ENCODE data around the gene SNX9. TPM values are rescaled to one million over a fixed set of nuclear protein-coding genes. Genes with fewer than 3 reads are reported as not detected.

Gene SNX9
- total RNA-seq, 4 donors from 2014 or later: 29.4 to 44.9 (median 33.3) TPM

DNA sequence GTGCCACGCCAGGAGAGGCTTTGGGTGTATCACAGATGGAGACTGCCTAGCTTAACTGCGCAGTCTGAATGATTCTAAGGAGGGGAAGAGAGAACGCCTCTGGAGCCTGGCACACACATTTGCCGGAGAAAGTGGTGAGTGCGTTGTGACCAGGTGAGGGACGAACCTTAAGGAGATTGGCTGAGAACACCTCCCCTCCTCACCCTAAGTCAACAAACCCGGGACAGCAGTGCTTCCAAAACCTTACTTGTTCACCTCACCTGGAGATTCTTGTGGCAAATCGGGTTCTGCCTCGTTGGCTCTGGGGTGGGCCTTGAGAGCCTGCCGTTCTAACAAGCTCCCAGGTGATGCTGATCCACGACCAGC, 168.0 kb downstream of the SNX9 start:
- Histone ChIP-seq H3K36me3 (no peaks in the 10 kb centered on the region), H3K27ac (no peak overlapping the region), H3K4me1 (peaks cover 28 to 29% of the 10 kb centered on the region in 2 donors), H3K9me3 (no peaks in the 10 kb centered on the region), H3K4me3 (no peak overlapping the region), H3K27me3 (no peaks in the 10 kb centered on the region)
- ATAC-seq (no peak), DNase-seq (no peak)
- intact Hi-C loops (cut with DNase I; ENCODE audit: low total_unique reads) (no loop called here), in situ Hi-C loops (cut with MboI; ENCODE audit: low sequenced_read_pairs in 4 of 4) (no loop called here)
- TF ChIP-seq, protein P1, sequence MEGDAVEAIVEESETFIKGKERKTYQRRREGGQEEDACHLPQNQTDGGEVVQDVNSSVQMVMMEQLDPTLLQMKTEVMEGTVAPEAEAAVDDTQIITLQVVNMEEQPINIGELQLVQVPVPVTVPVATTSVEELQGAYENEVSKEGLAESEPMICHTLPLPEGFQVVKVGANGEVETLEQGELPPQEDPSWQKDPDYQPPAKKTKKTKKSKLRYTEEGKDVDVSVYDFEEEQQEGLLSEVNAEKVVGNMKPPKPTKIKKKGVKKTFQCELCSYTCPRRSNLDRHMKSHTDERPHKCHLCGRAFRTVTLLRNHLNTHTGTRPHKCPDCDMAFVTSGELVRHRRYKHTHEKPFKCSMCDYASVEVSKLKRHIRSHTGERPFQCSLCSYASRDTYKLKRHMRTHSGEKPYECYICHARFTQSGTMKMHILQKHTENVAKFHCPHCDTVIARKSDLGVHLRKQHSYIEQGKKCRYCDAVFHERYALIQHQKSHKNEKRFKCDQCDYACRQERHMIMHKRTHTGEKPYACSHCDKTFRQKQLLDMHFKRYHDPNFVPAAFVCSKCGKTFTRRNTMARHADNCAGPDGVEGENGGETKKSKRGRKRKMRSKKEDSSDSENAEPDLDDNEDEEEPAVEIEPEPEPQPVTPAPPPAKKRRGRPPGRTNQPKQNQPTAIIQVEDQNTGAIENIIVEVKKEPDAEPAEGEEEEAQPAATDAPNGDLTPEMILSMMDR (IDR thresholded peaks at IDR 0.05 in 4 of 5, conservative IDR thresholded peaks at IDR 0.05 in 1 of 5): no peak
- no peak for TF ChIP-seq POLR2A (IDR thresholded peaks at IDR 0.05)

- Histone ChIP-seq H3K4me1 (peaks cover 24 to 26% of the 10 kb centered on the region in 2 donors), H3K36me3 (no peaks in the 10 kb centered on the region), H3K9me3 (no peaks in the 10 kb centered on the region), H3K27me3 (no peaks in the 10 kb centered on the region), H3K27ac (no peak overlapping the region), H3K4me3 (no peak overlapping the region)
- intact Hi-C loops (cut with DNase I; ENCODE audit: low total_unique reads): no loop called here
- TF ChIP-seq, protein P1 (IDR thresholded peaks at IDR 0.05 in 4 of 5, conservative IDR thresholded peaks at IDR 0.05 in 1 of 5): no peak
- no peak for TF ChIP-seq POLR2A (IDR thresholded peaks at IDR 0.05)
- no peak for DNase-seq
- in situ Hi-C loops (cut with MboI; ENCODE audit: low sequenced_read_pairs in 4 of 4): no loop called here
- no peak for ATAC-seq
Measured at GRCh38 chr6:157993076-157993475, 170.0 kb downstream of the SNX9 start.

- Histone ChIP-seq H3K27me3 (no peaks in the 10 kb centered on the region), H3K9me3 (no peaks in the 10 kb centered on the region), H3K4me3 (no peak overlapping the region), H3K36me3 (no peaks in the 10 kb centered on the region), H3K4me1 (peaks cover 13 to 23% of the 10 kb centered on the region in 2 donors), H3K27ac (no peak overlapping the region)
- DNase-seq (no peak), ATAC-seq (no peak)
- in situ Hi-C loops (cut with MboI; ENCODE audit: low sequenced_read_pairs in 4 of 4): no loop called here
- TF ChIP-seq, protein P1 (IDR thresholded peaks at IDR 0.05 in 4 of 5, conservative IDR thresholded peaks at IDR 0.05 in 1 of 5): no peak
- no peak for TF ChIP-seq POLR2A (IDR thresholded peaks at IDR 0.05)
- intact Hi-C loops (cut with DNase I; ENCODE audit: low total_unique reads): no loop called here
Measured at GRCh38 chr6:157994125-157994795, 171.2 kb downstream of the SNX9 start.

Other genes with a start within 250 kb of the SNX9 start
- 10 to 100 TPM in 1 of 4 donors, 1 to 10 TPM in 3; 3.9 to 17.0 (median 7.0) TPM for gene SYNJ2, start 158.6 kb downstream of the SNX9 start, total RNA-seq